Activated gamma-delta T cell (primary cell): ENCODE data around the gene REN.

ENCODE experiments used
- DNase-seq: peaks from one replicate; lab custom pipeline; 2025; lab: John Stamatoyannopoulos, UW

The REN gene

DNA sequence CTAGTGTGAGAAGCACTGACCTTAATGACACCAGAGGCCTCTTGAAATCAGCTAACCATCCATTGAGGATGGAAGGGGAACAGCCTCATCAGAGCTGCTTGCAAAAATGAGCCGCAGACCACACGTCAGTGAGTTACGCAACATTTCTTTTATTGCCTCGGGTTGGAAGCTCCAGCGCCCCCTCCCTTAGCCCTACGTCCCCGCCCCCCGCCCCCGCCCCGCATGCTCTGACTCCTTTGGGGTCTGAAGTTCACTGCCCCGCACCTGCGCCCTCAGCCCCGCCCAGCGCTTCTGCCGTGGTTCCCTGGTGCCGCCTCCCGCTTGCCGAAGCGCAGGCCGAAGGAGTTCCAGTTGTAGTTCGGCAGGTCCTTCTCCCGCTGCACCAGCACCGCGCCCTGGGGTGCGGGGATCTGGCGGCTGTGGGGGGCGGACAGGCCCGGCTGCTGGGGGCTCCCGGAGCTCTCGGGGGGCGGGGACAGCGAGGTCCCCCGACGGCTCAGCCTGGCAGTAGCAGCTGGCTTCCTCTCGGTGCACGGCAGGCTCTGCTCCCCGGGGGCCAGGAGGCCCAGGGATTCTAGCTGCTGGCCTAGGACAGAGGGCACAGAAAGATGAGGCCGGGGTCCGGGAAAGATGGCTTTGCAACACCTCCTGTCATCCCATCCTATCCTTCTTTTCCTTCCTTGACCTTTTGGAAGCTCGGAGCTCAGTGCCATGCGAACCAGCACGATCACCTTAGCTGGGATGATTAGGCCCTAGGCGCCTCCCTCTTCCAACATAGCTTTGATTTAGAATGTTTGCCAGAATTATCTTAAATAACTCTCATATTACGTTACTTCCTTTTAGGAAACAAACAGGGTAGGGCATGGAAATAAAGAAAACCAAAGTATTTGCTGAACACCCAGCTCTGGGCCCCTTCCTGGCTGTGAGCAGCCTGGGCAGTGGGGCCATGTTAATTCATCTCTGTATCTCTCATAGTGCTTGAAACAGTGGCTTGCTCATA is 24.4 kb upstream of the REN start:
- no peak for DNase-seq

DNA sequence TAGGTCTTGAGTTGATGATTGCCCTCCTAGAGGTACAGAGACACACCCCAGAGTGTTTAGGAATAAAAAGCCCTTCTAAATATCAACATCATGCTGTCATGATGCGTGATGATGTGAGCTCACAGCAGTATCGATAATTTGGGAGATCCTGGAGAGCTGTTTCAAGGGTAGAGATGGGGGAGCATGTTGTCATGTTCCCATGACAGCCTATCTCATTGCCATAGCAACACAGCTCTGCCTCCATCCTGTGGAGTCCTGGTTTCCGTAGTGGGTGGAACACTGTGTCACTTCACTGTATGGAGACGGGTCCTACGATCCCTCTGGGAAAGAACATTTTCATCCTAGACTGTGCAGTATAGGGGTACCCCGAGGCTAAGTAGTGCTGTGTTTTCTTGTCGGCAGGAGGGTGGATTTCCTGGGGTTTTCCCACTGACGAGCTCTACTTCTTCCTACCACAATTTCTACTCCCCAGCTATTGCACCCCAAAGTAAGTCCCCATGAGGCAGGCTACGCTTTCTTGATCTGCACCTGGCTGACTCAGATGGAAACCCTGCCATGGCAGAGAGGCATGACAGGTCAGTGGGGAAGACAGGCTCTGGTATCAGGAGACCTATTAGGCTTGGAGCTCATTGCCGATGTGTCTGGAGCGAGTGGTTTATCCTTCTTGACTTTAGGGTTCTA is 23.0 kb upstream of the REN start:
- no peak for DNase-seq

DNA sequence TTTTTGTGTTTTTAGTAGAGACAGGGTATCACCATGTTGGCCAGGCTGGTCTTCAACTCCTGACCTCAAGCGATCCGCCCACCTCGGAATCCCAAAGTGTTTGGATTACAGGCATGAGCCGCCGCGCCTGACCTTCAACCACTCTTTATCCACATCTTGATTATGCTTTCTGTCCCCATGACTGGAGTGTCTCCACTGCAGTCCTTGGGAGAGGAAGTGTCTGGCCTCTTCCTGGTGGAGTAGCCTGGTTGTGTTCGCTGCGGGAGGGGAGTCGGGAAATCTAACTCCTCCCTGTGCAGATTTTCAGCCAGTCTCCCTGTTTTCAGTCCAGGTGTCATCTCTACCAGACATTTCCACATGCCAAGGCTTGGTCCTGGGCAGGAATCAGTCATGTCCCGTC is 20.5 kb upstream of the REN start:
- no peak for DNase-seq

DNA sequence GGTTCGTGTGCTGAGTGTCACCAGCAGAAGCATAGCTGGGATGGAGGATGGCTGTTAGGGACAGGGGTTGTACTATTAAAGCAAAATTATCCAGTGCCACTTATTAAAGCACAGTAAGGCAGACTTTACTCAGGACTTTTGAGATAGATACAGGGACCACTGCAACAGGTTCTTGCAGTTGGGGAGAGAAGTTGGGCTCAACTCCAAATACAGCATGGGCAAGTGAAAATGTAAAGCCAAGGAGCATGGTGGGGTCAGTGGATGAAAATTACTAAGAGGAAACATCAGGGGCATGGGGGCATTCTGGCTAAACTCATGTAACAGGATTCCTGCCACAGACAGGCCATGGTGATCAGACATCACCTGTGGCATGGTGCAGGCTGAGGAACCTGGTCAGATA is 15.0 kb upstream of the REN start:
- DNase-seq: no peak

DNA sequence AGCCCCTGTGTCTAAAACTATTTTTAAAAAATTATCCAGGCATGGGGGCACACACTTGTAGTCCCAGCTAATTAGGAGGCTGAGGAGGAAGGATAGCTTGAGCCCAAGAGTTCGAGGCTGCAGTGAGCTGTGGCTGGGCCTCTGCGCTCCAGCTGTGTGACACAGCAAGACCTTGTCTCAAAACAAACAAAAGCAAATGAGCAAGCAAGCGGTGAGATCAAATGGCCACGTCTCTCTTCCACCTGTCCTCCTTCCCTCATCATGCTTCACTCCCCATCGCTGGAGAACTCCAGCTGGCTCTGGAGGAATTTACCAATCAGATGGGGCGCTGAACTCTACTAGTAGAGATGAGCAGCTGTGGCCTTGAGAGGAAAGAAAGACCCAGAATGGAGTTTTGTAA is 14.0 kb upstream of the REN start:
- DNase-seq: no peak

DNA sequence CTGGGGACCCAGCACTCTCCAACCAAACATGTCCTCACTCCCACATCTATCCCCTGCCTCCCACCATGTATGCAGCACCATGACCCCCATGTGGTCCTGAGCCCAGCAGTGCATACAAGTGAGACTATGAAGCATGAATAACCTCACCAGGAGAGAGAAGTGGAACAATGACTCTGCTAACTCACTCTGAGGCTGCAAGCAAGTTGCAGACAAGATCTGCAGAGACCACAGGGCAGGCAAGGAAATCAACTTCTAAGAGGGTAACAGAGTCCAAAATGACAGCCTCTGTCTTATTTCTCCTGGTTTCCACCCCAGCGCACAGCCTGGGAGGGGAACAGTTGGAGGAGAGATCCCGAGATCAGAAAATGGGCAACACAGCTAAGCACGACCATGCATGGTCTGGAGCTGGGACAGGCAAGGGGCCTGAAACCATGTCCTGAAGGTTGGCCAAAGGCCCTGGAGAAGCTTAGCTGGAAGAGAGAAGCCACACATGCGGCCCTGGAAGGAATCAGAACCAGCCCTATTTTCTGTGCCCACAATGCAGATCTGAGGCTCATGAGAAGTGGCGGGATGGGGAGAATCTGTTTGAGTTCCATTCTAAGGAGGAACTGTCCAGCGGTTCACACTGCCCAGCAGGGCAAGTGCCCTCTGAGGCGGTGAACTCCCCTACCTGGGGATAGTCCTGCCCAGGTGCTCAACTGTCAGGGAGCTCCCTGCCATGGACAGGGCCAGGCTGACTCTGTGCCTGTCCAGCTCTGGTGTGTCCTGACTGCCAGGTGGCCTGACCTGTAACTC is 12.5 kb upstream of the REN start:
- DNase-seq: no peak

DNA sequence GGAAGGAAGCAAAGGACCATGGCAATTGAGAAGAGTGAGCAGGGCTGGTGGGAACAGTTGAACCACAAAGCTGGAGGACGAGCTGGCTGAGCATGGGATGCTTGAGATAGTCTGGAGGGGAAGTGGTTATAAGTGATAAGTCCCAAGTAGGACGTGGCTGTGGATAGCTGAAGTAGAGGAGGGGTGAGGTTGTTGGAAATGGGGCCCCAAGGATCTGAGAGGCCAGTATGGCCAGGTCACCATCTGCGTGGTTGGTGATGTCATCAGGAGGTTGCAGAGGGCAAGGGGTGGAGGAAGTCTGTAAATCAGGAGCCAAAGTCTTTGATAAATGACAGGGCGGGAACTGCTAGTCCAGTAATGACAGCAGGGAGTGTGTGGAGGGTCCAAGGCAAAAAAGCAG is 11.0 kb upstream of the REN start:
- no peak for DNase-seq

DNA sequence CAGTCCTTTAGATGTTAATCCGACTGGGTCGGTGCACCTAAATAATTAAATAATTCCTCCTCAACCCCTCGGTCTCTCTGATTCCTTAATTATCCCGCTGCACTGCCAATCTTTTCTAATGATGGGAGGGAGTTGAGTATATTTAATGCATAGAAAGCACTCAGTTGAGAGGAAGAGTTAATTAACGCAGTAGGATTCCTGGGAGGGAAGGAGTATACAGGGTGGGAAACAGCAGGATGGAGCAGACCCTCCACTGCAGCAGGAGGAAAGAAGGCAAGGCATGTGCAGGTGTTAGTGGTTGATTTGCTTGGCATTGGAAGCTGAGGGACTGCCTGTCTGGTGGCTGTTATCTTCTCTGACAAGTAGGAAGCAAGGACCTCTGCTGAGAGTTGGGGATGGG is 9.9 kb upstream of the REN start:
- DNase-seq: no peak

DNA sequence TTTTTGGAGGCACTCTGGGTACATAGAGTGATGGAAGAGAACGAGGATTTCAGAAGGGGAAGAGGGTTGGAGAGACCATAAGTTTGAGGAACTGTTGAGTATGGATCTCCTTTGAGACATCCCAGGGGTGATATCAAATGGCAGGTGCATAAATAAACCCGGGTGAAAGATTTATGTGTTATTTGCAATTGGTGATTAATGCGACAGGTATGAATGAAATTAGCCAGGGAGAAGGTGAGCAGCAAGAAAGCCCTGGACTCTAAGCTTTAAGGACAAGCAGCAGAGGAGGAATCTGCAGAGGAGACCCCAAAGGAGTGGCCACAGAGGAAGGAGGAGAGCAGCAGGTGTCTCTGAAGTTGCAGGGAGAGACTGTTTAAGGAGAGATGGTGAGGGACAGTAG is 8.8 kb upstream of the REN start:
- DNase-seq: no peak

DNA sequence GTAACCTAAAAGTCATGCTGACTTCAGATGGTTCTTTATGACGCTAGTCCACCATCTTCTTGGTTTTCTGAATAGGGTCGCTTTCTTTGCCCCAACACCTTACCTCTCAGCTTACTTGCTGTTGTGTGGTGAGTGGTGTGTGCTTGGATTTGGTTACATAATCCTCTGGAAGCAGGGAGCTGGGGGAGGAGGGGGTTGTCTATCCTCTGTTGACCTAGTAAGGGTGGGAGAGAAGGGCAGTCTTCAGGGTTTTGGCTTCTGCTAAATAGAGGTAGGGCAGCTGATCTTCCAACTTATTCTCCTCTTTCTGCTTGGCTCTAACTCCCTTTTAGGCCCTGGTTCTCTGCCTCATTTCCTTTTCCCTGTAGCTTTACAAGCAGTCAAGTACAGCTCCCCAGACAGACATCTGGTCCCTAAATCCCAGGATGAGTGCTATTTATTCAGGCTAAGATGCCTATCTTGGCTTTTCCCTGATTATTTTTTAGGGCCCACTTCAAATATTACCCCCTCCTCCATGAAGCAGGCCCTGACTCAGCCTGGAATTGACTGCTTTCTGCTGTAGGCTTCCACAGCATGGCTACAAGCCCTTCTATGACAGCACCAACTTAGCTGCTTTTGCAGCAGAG is 6.4 kb upstream of the REN start:
- no peak for DNase-seq

DNA sequence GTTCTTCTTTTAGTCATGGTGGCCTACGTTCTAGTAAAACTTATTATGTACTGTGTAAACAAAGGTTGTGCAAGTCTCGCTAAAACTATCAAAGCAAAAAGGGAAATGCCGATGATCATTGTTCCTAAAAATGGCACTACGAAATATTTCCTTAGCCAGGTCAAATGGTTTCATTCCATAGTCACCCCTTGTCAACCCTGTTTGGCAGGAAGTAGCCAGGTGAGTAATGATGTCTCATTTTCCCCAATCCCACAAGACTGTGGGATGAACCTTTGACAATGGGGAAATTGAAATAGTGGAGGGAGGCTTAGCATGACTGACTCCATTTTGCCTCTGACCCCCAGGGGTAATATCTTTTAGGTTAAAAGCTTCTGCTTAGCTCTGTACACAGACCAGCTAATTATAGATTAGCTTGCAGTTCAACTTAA is 5.6 kb upstream of the REN start:
- DNase-seq: no peak

DNA sequence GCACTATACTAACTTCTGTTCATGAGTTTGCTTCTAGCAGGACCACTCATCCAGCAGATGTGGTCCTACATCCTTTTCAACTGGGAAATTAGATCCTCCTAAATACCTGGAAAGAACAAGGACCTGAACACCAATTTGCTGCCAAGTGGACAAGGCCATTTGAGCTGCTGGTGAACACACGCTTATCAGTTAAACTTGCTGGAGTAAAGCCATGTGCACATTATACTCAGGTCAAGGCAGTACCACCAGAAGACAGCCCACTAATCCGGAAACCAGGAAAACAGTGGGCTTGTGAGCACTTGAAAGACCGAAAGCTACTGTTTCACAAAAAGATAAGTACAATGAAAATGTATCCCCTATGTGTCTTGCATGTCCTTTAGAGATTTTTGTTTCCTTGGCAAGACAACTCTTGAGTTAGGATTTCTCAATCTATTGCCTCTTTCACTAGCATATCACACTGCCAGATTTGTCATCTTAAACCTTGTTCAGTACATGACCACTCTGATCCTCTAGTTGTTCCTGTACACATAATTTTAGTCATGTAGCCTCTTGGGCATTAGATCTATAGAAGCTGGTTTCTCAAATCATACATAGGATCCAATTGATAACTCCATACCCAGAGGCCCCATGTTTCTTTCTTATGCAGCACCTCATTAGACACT is 4.5 kb upstream of the REN start:
- DNase-seq: no peak

DNA sequence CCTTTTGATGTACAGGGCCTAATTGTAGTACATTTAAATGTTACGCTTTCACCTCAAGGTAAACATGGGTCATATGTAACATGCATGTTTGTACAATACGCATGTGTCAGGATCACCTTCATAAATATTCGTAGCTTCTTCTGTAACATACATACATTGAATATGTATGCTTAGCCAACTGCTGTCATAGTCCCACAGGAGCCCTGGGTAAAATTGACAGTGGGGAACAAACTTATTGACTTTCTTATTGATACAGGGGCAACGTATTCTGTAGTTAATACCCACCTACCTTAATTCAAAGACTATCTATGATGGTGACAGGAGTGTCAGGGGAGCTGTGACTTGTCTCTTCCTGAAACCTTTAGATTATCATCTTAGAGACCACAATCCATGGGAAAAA is 3.7 kb upstream of the REN start:
- no peak for DNase-seq

DNA sequence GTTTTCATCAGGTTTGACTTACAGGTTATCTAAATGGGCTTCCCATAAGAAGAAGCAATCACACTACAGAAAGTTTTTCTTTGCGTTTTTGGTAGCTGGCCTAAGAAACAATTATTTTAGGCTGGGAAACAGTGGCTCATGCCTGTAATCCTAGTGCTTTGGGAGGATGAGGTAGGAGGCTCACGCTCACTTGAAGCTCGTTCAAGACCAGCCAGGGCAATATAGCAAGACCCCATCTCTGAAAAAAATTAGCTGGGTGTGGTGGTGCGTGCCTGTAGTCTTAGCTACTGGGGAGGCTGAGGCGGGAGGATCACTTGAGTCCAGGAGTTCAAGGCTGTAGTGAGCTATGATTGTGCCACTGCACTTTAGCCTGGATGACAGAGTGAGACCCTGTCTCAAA is 1.6 kb upstream of the REN start:
- DNase-seq: no peak

DNA sequence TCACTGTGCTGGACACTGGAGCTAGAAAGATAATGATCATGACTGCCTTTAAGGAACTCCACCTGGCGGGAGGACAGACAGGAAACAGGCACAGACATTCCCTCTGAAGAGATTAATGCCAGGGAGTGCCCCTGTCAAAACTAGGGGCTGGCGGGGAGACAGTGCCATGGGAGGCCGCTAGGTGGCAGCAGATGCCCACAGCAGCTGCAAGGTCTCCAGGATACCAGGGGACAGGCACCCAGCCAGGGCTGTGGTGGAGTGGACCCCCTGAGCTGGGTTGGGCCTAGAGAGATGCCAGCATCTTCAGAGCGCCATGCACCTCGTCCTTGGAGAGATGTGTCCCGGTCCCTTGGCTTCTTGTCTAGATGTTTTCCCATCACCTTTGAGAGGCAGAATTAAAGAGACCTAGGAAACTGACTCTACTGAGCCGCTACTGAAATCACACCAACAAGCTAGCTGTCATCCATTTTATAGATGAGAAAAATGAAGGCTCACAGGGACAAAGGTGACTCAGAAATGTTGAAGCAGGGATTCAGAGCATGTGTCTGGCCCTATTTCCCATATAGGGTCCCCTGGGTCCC is 3.6 kb downstream of the REN start:
- DNase-seq: peak; percentile 41

DNA sequence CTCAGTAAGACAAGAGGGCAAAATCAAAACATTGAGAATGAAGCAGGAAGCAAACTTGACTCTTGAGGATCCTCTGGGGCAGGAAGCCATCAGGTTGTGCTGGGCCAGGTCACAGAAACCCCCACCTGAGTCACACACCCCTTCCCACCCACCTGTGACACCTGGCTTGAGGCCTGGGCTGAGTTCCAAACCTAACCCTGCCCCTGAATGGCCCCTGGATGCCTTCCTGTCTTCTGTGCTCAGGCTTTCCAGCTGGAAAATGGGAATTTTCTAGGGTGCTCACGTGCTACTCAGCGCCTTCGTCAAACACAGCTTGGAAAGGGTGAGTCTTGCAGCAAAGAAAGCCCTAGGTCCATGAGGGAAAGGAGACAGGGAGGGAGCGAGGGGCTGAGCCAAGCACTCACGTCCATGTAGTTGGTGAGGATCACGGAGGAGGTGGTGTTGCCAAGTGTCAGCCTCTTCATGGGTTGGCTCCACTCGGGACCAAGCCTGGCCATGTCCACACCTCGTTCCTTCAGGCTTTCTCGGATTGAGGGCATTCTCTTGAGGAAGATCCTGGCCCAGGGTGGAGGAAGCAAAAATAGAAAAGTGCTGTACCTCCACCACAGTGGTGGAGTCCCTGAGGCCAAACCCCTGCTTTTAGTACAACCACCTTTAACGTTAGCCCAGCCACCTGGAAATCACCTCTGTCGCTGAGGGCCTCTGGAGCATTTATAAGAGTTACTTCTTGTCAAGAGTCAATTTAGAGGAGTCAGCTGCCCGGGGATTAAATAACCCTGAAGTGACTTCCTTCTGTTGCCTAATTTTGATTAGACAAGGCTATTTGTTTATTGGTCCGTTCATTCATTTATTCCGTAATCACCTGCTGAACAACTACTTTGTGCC is 4.3 kb downstream of the REN start:
- DNase-seq: no peak

DNA sequence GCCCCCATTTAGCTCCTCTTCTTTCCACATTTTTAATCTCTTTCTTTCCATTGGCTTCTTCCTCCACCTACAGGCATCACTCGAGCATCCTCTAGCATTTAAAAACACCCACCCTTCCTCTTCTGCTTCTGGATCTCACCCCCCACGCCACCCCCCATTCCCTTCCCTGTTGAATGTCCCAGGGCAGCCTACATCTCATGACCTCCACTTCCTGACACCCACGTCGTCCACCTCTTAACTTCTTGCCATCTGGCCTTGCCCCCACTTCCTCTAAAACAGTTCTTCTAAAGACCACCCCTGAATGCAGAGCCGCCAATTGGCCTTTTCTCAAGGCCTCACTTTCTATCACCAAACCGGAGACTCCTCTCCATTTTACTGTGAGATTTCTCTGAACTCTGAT is 8.2 kb downstream of the REN start:
- no peak for DNase-seq

DNA sequence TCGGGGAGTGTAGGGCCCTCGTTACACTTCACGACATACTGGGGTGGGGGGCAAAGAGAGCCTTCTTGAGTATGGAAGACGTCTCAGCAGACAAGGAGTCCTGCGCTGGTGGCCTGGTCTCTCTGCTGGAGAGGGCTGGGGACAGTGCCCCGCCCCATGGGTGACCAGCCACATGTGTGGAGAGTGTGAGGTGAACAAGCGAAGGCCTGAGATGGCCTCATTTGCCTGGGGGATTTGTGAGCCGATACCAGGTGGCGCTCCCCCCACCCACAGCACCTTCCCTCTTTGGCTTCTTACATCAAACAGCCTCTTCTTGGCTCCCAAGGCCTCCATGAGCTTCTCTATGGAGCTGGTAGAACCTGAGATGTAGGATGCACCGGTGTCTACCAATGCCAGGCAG is 10.3 kb downstream of the REN start:
- no peak for DNase-seq

DNA sequence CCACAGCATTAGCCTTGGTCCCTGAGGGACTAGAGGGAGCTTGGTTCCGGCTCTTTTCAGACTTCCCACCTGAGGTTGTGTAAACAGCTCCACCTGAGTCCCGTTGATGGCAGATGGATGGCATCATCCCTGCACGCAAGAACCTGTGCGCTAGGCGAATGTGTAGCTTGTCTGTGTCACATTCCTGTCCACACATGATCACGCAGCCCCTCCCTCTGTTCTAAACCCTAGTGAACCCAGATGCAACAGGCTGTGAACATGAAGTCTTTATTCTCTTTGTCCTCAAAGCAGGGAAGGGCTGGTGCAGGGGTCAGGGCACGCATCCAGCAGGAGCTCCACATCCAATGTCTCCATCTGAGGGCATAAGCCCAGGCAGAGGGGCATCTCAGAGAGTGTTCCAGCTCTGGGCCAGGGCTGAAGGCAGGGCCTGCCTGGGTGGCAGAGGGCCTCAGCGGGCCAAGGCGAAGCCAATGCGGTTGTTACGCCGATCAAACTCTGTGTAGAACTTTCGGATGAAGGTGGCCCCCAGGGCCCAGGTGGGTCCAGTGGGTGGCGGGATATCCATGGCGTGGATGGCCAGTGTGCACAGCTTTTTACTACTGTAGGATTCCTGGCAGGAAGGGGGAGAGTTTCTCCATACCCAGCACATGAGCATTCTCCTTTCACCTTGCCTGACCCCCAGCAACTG is 11.4 kb downstream of the REN start:
- no peak for DNase-seq

DNA sequence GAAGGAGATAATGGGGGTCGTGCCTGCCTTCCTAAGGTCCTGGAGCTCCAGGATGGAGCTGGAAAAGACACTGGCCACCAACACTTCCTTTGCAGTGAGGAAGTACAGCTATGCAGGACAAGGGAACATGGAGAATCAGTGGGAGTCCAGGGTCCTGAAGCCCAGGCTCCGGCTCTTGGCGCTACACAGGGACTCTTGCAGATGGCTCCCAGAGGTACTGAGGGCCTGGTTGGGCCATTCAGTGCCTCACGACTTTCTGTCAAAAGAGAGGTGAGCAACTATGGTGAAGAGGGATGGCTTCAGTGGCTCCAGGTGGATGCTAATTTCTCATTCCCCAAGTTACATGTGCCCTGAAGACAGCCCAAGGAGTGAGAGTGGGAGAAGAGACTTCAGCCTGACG is 12.5 kb downstream of the REN start:
- no peak for DNase-seq
